Activated CD8-positive, alpha-beta memory T cell treated with anti-CD3 and anti-CD28 coated beads, Interleukin-2, amount 50 U/mL, for 4 hours (primary cell): ENCODE measurements around the gene DPY19L1.
"Not testable (repeated sequence)": the region's sequence is repeated elsewhere in the genome, so short reads cannot be mapped to it uniquely, and the experiment has no call there.

ENCODE experiments used
- DNase-seq: peaks from one replicate; pipeline ENCODE4 v3.0.0-alpha.2; 2020

Gene DPY19L1

DNA sequence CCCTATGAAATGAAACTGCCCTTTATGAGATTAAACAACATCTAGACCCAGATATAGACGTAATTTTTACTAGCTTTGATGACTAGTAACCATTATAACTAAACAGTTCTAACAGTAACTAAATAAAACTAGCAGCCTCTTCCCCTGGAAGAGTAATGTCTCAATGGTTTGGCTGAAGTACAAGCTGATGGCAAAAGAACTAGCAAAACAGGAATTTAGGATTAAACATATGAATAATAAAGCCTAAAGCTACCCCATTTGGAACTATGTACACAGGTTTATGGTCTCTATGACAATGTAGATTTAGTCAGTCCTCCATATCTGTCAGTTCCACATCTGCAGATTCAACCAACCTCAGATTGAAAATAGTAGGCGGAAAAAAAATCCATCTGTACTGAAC is 6.4 kb downstream of the DPY19L1 start:
- DNase-seq: no peak

DNA sequence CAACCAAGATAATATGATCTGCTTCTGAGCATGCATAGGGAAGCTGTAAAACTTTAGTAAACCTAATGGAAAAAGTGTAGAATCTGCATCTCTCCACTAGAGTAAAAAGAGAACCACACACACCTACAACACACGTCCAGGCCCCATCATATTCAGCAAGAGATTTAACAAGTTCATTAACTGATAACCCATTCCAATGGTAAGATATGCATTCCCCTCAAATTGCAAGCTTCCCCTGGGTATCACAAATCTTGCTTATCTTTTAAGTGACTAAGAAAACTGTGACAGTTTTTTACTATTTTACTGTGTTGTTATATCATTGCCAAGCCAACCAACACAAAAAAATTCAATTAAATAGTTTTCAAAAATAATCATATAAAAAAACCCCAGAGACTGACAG is 8.0 kb downstream of the DPY19L1 start:
- DNase-seq: no peak

DNA sequence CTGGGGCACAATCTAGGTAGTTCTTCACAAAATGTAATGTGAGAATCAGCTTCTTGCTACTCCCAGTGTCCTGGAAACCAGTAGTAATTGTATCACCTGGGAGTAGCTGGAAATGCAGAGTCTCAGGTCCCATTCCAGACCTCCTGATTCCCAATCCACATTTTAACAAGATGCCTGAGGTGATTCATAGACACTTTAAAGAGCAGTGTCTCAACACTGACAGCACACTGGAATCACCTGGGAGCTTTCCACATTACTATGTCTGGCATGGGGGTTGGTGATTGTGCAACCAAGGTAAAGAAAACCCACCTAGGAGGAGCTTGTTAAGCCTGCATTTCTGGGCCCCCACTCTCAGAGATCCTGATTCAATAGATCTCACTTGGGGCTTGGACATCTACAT is 11.1 kb downstream of the DPY19L1 start:
- DNase-seq: no peak

DNA sequence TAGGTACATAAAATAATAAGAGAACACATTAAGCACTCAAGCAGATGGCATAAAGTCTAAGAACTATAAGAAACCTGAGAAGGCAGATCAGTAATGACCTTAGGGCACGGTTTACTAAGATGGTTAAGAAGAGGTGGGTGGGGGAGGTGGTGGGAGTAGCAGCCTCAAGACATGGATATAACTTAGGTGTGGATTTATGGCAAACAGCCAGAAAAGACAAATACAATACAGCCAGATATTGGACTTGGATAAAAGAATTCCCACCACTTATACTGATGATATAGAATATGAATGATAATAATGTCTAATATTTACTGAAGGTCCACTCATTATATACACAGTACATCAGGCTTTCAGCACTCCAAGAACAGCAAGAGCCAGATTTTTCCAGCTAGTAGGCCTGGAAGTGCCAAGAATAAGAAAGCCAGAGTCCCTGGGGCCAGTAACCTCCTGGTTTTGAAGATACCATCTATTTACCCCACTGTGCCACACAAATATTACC is 11.9 kb downstream of the DPY19L1 start:
- no peak for DNase-seq

DNA sequence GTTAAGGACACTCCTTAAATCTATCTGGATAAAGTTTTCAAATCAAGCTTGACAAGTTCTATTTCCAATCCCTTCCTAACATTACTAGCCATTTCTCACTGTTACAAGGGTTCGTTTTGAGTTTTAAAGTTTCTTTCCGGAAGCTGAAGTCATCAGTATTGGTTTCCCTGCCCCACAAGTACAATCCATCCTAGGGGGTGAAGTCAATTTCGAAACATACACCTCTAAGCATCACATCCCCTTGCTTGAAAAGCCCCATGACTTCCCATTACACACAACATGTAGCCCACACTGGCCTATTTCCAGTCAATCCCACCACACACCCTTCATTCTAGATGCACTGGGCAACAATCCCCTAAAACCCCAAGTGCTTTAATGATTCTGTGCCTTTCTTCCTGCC is 13.0 kb downstream of the DPY19L1 start:
- no peak for DNase-seq

DNA sequence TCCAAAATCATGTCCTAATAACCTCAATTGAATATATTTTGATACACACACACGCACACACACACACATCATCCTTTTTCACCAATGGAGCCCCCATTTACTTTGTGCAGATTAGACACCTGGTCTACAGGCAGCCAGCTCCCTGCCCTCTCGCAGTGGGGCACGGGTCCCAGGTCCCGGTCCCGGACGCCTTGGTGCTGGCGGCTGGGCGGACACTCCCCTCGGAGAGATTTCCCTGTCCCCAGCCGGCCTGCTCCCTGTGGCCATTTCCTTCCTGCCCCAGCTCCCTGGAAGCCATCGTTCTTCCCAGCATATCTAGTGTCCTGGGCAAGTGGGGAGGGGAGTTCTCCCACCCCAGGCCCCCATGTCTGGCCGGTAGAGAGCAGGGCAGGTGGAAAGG is 14.6 kb downstream of the DPY19L1 start:
- no peak for DNase-seq

DNA sequence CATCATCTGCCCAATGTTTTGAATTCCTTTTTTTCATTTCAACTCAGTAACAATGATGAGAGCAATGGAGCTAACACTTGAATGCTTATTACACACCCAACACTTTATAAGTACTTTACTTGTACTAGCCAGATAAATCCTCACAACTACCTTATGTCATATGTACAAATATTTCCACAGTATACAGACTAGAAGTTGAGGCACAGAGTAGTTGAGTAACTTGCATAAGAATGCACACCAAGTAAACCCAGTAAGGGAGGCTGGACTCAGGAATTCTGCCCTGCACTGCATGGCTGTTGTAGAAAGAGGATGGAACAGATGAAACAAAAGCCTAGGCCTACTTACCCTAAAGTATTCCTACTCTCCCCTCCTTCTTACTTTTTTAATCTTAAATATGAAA is 15.8 kb downstream of the DPY19L1 start:
- no peak for DNase-seq

DNA sequence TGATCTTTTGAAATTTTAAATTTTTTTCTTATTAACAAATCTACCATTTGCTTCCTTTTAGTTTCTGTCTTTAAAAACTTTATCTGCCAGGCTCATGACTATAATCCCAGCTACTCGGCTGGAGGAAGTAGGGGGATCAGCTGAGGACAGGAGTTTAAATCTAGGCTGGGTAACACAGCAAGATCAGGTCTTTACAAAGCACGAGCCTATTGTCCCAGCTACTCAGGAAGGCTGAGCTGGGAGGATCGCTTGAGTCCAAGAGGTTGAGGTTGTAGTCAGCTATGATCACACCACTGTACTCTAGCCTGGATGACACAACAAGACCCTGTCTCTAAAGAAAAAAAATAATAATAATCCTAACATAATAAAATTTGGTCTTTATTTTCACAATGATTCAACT is 17.5 kb downstream of the DPY19L1 start:
- DNase-seq: no peak

DNA sequence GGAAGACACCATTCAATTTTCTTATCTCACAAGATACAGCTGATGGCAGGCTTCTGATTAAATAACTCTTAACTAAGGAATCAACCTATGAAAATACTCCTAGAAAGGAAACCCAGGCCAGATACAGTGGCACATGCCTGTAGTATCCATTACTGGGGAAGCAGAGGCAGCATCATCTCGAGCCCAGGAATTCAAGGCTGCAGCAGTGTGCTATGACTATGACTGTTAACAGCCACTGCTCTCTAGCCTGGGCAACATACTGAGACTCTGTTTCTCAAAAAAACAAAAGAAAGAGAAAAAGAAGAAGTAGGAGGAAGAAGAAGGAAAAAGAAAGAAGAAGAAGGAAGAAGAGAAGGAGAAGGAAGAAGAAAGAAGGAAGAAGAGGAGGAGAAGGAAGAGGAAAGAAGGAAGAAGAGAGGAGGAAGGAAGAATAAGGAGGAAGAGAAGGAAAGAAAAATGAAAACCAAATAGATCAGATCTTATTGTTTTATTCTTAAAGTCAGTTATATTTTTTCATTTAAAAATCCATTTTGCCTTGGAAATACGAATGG is 18.0 kb downstream of the DPY19L1 start:
- DNase-seq: no peak

DNA sequence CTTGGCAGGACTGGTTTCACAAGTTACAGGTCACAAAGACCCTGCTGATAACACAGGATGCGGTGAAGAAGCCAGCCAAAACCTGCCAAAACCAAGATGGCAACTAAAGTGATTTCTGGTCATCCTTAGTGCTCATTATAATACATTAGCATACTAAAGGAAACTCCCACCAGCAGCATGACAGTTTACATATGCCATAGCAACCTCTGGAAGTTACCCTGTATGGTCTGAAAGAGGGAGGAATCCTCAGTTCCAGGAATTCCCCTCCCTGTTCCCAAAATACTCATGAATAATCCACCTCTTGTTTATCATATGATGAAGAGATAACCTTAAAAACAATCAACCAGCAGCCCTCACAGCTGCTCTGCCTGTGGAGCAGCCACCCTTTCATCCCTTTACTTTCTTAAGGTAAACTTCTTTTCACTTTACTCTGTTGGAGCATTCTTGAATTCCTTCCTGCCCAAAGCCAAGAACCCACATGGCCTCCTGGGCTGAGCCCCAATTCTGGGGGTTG is 21.9 kb downstream of the DPY19L1 start:
- no peak for DNase-seq

DNA sequence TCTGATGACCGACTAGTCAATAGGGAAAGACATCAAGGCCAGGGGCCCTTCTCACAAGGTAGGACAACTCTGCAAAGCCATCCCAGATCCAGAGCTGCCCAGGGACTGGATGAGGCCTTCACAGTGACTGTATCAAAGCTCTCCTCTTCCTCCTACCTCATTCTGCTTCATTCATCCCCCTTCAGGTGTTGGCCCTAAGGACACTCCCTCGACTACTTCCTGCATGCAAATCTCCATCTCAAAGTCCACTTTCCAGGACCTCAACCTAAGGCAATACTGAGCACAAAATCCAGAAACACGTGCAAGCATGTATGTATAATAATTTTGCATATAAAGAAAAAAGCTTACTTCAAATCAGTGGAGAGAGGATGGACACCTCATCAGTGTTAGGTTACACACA is 25.1 kb downstream of the DPY19L1 start:
- DNase-seq: no peak

DNA sequence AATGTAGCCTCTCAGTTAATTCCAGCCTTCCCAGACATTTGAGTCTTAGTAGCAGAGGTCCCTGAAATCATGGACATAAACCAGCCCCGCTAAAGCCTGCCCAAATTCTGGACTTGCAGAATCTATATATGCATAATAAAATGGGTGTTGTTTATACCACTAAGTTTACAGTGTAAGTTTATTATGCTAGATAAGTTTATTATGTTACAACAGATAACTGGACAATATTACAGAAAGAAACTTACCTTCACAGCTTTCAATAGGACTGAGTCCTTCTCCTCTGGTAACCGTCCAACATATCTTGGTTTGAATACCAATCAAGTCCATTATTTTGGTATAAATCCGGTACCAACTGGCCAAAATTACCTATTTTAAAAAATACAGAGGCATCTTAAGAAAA is 26.2 kb downstream of the DPY19L1 start:
- DNase-seq: no peak

DNA sequence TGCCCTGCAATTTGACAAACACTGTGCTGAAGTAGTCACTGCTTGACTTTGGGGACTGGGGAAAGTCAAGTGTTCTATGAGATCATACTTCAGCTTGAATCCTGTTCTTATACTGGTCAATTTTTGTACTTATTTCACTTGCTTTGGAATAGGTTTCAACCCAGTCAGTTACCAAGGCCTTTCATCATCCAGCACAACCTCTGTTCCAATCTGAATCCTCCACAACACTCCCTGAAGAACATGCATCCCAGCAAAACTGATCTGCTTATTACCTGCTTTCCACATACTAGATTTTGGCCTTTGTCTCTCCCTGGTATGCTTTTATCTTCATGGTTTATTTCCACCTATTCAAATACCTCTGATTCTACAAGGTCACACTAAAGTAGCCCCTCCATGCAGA is 29.5 kb downstream of the DPY19L1 start:
- DNase-seq: no peak

DNA sequence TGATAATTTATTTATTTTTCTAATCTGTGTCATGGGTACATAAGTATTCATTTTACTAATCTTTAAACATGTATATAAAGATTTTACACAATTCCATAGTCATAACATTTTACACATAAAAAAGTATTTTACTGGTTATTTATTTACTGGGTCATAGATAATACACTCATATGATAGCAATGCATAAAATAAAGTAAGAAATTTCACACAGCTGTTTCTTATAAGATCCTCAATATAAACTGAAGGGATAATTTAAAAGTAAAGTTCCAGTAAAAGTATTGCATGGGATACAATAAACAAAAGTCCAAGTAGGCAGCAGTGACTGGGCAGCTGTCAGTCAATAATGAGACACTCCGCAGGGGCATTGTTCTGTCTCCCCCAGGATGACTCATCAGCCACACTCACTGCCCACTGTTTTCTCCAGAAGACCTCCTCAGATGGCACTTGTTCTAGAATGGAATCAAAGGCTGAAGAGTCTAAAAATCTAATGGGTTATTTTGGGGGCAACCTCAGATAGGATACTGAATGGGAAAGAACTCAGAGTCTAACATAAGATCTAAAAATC is 32.7 kb downstream of the DPY19L1 start:
- DNase-seq: no peak

DNA sequence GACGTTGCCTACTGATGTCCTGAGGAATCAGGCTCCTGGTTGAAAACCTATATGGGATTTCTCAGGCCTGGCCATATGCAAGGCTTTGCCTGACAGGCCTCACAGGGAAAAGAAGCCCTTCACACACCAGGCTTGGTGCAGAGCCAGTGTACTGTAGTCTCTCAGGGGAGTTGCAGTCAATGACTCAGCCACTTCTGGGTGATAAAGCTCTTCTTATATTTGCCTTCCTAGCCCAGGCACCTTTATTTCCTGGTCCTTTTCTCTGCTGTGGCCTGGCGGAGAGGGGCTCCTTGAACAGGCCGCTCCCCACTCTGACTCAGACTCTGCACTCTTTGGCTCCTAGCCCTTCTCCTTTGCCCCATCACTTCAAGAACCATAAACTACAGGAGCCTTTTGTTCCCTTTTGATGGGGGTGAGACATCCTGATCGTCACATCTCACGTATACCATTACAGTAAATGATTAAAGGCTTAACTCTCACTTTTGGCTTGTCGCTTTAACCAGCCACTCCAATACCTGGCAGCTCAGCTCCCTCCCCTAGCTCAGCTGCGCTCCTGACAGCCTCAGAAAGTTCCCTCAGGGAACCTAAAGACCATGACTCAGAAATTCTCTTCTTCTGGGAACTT is 33.5 kb downstream of the DPY19L1 start:
- DNase-seq: no peak

DNA sequence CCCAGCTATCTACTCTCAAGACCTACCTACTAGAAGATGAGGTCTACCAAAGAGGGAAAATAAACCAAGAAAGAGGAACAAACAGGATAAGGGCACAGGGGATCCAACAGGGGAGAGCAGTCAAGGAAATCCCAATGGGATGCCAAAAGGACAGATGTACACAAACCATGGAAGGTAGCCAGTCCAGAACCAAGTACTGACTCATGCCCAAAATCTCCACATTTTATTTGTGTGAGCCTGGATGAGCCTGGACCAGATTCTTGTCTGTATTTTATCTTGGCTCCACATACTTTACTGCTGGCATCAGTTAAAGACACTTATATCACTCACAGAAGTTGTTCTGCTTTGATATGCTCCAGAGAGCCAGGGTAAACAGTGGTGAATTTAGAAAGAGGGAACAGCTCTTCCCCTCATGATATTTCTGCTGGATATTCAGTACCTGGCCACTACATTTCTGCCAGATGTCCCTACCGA is 34.1 kb downstream of the DPY19L1 start:
- DNase-seq: not testable (repeated sequence)

DNA sequence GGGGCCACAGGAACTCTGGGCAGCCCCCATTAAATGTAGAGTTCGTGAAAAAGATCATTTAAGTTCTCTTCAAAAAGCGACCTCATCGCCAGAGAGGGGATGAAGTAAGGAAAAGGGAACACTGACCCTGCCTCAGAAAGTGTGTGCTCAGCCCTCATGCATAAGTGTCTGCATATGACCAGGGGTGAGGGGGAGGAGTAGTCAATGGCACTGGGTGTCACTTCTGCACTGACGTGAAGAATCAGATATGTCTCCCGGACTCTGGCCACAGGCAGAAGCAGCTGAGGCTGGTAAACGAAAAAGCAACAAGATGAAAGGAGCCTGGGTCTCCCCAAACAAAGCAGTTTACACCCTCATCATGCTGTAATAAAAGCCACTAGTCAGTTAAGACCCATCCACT is 39.0 kb downstream of the DPY19L1 start:
- DNase-seq: not testable (repeated sequence)

DNA sequence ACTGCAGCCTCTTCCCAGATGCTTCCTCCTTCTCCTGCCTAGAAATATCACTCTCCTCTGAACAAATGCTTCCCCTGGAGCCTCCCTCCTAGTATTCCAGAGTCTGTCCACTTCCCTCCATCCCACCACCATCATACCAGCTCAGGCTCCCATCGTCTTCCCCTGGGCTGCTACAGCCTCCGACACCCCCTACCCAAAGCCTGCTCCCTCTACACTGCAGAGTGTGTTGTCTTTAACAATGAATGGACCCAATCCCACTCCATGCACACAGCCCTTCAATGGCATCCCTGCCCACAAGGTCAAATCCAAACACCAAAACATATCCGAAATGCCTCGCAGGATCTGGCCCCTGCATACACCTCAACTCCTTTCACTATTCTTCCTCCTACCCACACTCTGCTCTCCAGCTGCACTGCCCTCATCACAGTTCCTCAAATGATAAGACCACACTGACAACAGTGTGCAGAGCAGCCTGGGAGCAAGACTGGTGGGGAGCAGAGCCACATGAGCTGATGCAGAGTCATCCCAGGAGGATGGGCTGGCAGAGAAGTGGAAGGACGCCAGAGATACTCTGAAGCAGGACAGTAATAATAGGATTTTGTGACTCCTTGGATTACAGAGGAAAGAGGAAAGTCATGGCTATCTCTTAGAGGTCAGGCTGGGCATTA is 40.7 kb downstream of the DPY19L1 start:
- not testable (repeated sequence) for DNase-seq

DNA sequence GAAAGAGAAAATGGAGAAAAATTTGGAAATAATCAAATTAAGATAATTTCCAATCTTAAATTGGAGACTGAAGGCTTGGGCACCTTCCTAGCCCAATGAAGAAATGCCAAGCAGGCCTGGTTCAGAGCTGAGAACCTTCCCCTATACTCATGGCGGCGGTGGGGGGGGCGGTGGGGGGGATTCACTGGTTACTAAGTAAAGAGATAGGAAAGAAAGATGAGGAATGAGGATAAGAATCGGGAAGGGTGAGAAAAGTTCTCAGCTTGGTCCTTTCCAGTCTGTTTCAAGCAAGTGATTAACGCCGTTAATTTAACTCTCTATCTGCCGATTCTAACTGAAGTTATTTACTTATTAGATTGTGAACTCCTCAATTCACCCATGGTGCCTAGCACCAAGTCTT is 41.5 kb downstream of the DPY19L1 start:
- no peak for DNase-seq

DNA sequence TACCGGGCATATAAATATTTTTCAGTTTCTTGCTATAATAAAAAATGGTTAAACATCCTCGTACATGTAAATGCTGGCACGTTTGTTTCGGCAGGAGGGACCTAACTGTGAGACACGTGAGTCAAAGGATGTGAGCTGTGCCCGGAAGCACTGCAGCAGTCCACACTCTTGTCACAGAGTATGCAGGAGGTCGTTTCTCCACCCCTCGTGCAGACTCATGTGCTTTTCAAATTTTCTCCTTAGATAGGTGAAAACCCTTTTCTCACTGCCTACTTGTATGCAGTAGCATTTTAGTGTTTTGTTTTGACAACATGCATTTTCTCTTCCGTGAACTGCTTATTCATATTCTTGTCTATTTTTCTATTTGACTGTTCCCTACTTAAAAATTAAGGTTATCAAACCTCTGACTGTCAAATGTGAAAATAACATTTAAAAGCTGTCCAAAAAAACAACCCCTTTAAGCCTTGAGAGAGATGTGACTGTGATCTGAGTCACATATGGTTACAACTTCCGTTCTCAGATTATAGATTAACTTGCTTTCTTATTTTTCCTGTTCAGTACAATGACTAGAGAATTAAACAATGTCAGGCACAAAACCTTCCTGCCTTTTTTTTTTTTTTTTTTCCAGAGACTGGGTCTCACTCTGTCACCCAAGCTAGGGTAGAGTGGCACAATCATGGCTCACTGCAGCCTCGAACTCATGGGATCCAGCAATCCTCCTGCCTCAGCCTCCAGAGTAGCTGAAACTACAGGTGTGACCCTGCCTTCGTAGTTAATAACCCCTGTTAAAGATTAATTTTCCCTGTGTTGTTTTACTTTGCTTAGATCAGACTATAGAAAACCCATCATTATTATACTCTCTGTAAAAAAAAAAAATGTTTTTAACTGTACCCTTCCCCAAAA is 45.1 kb downstream of the DPY19L1 start:
- DNase-seq: peak; percentile 16

DNA sequence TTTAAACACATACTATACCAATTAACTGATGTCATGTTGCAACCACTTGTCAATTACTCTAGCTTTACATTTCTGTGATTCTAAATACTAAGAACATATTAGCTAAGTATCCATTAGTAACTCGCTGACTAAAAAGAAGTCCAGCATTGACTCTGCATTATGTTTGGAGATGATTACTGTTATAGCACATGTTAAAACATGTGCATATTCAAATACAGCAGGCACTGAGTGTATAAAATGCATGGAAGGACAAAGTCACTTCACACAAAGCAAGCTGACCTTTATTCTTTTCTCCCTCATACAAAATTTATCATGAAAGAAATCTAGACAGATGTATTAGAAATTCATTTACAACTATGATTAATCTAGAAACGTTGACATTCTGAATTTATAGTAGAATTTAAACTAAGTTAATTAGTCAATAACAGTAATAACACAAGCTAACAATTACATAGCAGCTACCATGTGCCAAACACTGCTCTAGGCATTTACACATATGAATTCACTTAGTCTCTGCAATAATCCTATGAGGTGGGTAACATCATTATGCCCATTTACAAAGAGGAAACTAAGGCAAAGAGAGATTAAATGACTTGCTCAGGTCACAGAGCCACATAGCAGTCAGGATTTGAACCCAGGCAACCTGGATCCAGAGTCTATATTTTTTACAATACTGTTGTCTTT is 48.7 kb downstream of the DPY19L1 start:
- DNase-seq: not testable (repeated sequence)

DNA sequence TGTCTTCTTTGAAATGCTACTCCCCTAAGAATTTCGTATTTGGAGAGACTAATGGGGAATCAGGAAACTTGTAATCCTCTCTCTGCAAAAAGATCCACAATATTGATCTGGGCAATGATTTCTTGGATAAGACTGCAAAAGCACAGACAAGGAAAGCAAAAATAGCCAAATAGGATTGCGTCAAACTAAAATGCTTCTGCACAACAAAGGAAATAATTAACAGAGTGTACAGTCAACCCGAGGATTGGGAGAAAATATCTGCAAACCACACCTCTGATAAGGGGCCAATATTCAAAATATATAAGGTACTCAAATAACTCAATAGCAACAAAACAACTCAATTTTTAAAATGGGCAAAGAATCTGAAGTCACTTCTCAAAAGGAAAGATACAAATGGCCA is 52.1 kb downstream of the DPY19L1 start:
- DNase-seq: not testable (repeated sequence)
